Occipital lobe (tissue), 2 donors: Measurements from ENCODE around the gene CUL7. TPM values are rescaled to one million over a fixed set of nuclear protein-coding genes. Genes with fewer than 3 reads are reported as not detected.
"Not testable (repeated sequence)": the region's sequence is repeated elsewhere in the genome, so short reads cannot be mapped to it uniquely, and the experiment has no call there.

Experiments used
- DNase-seq: peaks from one replicate; lab custom pipeline; 2025; lab: John Stamatoyannopoulos, UW
- total RNA-seq: library from RNA; depleted of rRNA; stranded (reverse); fragments of >200 nt; gene quantifications from one replicate; pipeline ENCODE4 v1.2.3, GENCODE V29; 2014

Gene CUL7
- 12.8 TPM for total RNA-seq

DNA sequence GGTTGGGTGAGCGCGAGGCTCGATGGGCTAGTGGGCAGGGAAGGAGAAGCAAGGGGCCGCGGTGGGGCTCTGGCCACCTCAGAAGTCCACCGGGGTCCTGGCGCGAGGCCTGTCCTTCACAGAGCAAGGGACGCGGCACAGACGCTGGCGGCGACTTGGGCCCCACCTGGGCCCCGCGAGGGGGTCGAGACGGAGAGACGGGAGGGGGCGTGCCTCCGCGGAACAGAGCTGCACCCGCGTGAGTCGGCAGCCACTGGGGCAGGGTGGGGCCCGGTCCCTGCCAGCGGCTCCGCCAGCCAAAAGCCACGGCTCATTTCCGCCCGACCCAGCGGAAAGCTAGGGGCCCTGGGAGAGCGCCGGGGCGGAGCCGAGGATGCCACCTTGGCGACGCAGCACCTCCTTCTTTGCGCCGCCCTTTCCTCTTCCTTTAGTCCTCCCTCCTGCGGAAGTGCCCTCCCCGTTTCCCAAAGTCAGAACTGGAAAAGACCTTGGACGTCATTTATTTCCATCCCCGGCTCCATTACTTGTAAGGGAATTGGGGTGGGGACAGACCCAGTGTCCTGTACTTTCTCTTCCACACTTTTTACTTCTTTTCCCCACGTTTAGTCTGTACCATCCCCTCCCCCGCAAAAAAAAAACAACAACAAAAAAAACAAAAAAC is at the start of gene CUL7:
Gene CUL7 (minus strand): TSS at position 307 of the 661 bp plus-strand sequence. CDS start 1,063 bp downstream, outside the sequence.
- DNase-seq: peak; percentile 76

DNA sequence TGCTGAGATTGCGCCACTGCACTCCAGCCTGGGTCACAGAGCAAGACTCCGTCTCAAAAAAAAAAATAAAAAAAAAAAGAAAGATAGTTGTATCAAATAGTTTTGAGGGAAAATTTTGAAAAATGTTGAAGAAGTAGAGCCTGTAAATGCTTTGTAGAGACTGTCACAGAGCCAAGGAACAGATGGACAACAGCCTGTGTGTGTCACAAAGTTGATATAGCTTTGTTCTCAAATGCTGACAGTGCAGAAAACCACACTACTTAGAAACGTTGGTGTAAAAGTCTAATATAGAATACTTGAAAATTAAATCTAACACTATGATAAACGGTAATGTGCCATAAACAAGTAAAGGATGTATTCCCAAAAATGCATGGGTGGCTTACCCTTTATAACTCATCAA is 47.8 kb upstream of the CUL7 start:
- DNase-seq: no peak

DNA sequence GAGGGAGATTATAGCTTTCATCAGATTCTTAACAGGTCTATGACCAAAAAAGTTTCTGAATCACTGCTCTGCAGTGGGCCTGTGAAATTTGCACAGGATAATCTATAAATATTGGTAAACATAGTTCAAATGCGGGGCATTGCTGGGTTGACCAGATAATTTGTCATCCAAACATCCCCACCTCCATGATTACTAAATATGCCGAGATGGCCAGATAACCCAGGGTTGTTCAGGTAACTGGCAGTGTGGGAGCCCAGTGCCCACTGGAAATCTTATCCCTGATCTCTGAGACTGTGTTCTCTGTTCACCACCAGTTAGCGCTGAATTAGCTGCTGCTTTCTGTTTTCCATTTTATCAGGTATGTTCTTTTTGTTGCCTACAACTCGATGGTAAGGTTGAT is 43.9 kb upstream of the CUL7 start:
- no peak for DNase-seq

DNA sequence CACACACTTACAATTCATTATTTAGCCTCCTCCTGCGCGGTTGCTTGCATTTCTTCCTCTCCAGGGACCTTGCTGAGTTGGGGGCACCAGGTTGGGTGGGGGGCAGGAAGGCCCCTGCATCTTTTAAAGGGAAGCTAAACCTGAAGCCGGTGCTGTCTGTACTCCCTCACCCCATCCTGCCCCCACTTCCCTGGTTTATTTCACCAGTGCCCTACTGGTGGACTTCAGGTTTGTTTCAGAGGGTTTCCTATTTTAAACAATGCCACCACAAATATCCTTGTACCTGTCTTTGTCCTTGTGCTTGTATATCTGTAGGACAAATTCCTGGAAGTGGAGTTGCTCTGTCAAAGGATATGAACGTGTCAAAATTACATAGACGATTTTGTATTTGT is 43.4 kb upstream of the CUL7 start:
- DNase-seq: no peak

DNA sequence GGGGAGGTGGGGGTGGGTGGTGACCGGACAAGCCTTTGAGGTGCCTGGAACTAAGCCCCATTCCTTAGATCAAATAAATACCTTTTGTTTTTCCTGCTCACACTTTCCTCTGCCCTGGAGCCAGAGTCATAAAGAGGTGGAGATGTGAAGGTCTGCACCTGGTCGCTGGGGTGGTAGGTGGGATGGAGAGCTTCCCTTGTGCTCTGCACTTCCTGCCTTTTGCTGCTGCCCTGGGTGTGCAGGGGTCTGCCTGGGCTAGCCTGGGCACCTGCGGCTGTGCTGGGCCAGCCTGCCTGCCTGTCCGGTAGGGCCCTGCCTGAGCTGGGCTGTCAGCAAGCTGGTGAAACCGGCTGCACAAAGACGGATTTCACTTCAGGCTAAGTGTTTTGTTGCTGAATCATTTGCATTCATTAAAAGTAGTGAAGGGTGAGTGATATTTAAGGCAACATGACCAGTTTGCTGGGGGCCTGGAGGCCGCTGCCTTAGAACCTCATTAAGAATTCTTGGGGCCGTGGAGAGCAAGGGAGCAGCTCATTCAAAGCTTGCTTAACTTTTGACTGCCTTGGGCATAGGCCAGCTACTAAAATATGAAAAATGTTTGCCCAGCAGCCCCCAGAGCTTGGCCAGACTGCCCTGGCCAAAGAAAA is 42.9 kb upstream of the CUL7 start:
- no peak for DNase-seq

DNA sequence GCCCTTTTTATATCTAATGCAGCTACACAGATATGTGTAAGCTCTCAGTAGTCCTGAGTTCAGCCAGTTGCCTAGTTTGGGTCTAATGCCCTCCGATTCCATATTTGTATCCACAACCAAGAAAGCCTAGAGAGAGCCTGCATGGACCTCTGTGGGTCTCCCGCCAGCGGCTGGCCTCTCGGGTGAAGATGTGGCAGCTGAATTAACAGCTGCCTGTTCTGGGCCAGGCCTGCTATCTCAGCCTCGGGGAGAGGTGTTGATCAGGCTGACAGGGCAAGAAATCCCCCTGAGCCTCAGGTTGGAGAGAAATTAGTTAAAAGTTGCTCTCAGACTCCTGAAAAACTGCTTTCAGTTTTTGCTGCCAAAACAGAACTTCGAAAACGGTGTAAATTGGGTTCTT is 42.3 kb upstream of the CUL7 start:
- no peak for DNase-seq

- DNase-seq: no peak
These were observed 40.0 kb upstream of the CUL7 start for GRCh38 chr6:43093436-43094289.

- no peak for DNase-seq
These were observed 39.0 kb upstream of the CUL7 start for GRCh38 chr6:43092635-43093034.

DNA sequence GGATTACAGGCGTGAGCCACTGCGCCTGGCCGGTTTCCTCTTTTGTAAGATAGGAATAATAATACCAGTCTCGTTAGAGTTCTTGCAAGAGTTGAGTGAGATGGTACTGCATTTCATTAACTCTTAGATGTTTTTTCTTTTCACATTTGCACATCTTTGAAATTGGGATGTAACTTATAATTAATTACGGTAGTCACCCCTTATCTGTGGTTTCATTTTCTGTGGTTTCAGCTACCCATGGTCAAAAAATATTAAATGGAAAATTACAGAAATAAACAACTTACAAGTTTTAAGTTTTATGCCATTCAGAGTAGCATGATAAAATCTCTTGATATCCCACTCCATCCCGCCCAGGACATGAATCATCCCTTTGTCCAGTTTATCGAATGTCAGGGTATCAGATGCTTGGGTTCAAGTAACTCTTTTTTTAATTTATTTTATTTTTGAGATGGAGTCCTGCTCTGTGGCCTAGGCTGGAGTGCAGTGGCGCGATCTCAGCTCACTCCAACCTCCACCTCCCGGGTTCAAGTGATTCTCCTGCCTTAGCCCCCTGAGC is 37.9 kb upstream of the CUL7 start:
- DNase-seq: no peak

DNA sequence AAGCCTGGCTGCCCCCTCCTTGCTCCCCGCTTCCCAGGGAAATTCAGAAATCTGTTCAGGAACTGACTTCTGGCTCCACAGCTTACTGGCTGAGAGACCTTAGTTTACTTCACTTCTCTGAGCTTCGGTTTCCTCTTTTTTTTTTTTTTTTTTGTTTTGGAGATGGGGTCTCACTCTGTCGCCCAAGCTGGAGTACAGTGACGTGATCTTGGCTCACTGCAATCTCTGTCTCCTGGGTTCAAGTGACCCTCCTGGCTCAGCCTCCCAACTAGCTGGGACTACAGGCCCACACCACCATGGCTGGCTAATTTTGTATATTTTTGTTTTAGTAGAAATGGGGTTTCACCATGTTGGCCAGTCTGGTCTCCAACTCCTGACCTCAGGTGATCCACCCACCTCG is 37.4 kb upstream of the CUL7 start:
- no peak for DNase-seq

- DNase-seq: no peak
These were observed 36.9 kb upstream of the CUL7 start for GRCh38 chr6:43090559-43090956.

DNA sequence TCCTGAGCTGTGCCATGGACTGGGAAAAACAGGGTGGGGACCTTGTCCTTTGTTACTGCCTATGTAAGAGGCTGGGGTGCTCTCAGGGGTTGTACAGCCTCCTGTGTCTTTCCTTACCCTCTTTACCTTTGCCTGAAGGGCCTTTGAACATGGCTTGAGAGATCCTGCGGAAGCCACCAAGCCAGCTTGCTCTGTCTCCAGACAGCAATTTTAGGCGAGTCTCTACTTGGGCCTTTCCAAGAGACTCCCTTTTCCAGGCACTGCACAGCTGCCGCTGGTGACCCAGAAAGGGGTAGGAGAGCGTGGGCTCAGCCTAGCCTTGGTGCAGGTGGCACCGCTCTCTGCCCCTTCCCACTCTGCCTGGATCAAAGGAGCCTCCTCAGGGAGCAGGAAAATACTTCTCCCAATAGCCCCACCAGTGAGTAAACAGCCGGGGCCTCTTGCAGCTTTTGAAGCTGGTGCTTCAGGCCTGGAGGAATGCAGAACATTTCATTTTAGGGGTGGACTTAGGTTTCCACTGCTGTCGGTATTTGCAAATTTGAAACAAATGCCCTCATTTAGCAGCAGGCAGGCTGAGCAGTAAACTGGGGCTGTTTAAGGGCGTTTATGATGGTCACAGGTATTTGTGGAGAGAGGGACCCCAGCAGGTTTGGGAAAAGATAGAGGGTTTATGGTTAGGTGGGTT is 36.4 kb upstream of the CUL7 start:
- DNase-seq: no peak

DNA sequence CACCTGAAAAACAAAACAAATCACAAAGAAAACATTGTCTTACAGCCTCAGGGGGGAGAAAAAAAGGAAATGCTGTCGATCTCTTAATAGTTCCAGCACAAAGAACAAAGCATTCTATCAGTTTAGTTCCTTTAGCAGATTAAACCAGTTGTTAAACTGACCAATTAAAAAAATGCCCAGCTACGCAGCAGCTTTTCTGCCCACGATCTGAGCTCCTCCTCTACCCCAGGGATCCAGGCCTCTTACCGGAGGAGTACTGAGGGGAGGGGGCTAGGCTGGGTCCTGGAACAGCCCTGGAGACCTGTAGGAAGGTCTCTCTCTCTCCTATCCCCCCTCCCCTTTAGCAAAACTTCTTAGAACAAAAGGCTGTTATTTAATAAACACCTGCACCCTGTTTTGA is 35.8 kb upstream of the CUL7 start:
- DNase-seq: no peak

DNA sequence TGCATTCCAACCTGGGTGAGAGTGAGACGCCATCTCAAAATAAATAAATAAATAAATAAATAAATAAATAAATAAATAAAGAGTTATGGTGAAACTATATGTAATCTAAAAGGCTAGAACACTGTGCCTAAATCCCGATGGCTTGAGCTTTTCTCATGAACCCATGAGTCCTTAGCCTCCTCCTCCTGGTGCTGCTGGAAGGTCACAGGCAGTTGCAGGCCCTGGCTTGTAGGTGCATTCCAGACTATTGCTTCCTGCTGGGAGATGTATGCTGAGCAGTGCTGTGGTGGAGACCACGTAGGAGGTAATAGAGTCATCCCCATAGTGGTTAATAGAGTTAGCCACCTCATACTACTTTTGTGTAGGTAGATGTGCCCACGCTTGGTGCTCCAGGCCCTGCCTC is 35.0 kb upstream of the CUL7 start:
- no peak for DNase-seq

- no peak for DNase-seq
These were observed 32.5 kb upstream of the CUL7 start for GRCh38 chr6:43086022-43086658.

DNA sequence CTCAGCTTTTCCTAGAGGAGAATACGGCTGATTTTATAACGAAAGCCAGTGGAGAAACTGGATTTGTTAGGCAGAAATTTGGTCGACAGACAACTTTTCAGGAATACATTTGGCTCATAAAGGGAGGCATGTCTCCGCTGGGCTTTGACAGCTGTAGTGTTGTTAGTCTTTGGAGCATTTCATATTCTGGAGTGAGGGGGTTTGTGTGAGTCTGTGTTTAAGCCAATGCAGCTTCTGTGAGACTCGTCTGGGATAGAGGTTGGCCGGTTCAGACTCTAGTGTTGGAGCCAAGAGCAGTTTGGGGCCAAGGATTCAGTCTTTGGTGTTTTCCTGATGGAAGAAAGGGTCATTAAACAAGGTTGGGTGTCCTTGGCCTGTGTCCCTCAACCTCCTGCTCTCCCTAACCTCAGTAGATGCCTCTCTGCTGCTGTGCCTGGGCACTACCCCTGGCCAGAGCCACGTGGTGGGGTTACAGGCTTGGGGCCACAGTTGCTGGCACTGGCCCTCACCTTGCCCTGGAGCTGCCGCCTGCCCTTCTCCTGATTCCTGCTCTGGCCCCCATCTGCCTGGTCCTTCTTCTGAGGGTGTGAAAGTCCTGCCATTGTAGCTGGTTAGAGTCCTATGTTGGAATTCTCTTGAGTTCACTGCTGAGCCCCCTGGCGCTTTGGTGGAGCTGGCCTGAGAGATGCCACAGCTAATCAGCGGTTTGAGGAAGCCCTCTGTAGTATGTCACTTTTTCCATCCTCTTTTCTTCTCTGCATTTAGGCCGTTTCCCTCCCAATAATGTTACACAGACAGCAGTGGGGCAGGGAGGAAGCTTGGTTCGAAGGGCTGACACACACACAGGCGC is 29.4 kb upstream of the CUL7 start:
- no peak for DNase-seq

GRCh38 chr6:43081922-43082321 is 28.3 kb upstream of the CUL7 start:
- DNase-seq: not testable (repeated sequence)

DNA sequence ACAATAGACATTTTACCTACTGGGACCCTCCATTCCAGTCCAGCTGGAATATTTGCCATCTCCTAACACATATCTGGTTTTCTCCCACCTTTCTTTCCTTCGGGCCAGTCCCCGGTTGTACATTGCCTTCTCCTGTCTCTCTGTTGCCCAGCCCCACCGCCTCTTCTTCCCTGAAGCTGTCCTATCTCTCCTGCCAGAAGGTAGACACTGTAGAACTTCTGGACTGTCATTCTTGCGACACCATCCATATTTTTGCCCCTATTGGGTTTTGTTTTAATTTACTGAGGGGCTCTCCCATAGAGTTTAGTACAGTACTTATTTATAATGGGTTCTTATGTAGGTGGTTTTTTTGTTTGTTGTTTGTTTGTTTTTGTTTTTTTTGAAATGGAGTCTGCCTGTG is 27.4 kb upstream of the CUL7 start:
- DNase-seq: no peak

DNA sequence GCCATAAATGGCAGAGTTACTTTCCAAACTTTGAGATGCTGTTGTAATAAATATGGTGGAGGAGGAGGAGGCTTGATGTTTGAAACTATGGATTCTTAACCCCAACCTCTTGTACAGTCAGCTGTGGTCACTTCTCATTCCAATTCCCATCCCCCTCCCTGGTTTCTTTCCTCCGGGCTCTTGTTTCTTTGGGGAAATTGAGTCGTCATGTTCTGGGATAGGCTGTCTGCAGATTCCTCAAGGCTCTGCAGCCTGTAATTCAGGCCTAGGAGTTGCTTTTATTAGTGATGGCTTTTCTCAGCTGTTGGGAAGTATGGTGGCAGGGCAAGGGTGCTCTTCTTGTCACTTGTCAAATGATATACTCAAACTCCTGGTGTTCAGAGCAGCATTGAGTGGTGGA is 25.0 kb upstream of the CUL7 start:
- no peak for DNase-seq

DNA sequence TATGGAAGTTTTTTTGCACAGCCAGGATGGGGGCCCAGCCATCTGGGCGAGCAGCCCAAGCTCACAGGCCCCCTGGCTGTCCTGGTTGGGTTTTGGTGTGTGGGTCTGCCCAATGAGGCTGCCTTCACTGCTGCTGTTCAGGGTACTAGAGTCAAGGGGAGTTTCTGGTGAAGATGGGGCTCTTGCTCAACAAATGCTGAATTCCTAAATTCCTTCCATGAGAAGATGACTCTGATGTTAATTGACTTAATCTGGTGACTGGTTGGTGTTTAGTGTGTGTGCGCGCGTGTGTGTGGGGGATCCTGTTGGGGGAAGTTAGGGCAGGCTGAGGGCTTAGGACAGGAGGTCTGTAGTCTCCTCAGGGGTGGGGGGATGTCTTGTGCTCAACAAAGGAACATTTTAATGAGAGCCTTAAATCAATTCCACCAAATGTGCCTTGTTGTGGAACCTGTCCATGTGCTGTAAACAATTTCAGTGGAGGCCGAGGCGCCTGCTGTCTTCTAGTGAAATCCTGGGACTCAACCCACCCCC is 24.4 kb upstream of the CUL7 start:
- no peak for DNase-seq
